Neural cell (in vitro differentiated cells): ENCODE data around the gene HRH2. TPM values are rescaled to one million over a fixed set of nuclear protein-coding genes. Genes with fewer than 3 reads are reported as not detected.

ENCODE experiments used
- H2AFZ ChIP-seq: fragments of 200-600, 300-800 bp; sonication (generic), shearing (Covaris generic); 2 replicates; pipeline ENCODE4 v1.6.0; 2014; ENCODE audit warnings: low read depth, mild to moderate bottlenecking, antibody characterized with exemption, low read length, moderate library complexity
- H3F3A ChIP-seq: fragments of 200-600 bp; shearing (Covaris generic); 2 replicates; pipeline ENCODE4 v1.6.1; 2016; ENCODE audit warnings: mild to moderate bottlenecking, moderate library complexity, mixed read lengths, antibody characterized with exemption, low read length; ENCODE audit not compliant: insufficient read depth, poor library complexity, severe bottlenecking
- H3K27ac ChIP-seq: fragments of 200-600, 300-800 bp; sonication (generic), shearing (Covaris generic); 2 replicates; pipeline ENCODE4 v1.5.1; 2014; ENCODE audit warnings: mild to moderate bottlenecking, low read length, moderate library complexity
- H3K27me3 ChIP-seq: fragments of 300-800, 200-600 bp; sonication (generic), shearing (Covaris generic); 2 replicates; pipeline ENCODE4 v1.6.0; 2014; ENCODE audit warnings: mild to moderate bottlenecking, low read depth, low read length, moderate library complexity; ENCODE audit not compliant: insufficient read depth
- H3K36me3 ChIP-seq: fragments of 300-800, 200-600 bp; sonication (generic), shearing (Covaris generic); 2 replicates; pipeline ENCODE4 v1.5.1; 2014; ENCODE audit warnings: mild to moderate bottlenecking, antibody characterized with exemption, low read length, moderate library complexity; ENCODE audit not compliant: insufficient read depth
- H3K4me2 ChIP-seq: fragments of 300-800, 200-600 bp; sonication (generic), shearing (Covaris generic); 2 replicates; pipeline ENCODE4 v1.6.0; 2014; ENCODE audit warnings: mild to moderate bottlenecking, low read length
- H3K4me3 ChIP-seq: fragments of 300-800, 200-600 bp; sonication (generic), shearing (Covaris generic); 2 replicates; pipeline ENCODE4 v1.5.1; 2014; ENCODE audit warnings: mild to moderate bottlenecking, low read length, moderate library complexity
- H3K79me2 ChIP-seq: fragments of 200-600 bp; shearing (Covaris generic); replicated peaks from 2 replicates; pipeline ENCODE4 v1.6.0; 2014; ENCODE audit warnings: mild to moderate bottlenecking, low read length, moderate library complexity; ENCODE audit not compliant: insufficient read depth
- H3K9ac ChIP-seq: fragments of 300-800, 200-600 bp; sonication (generic), shearing (Covaris generic); 2 replicates; pipeline ENCODE4 v1.6.1; 2016; ENCODE audit warnings: mild to moderate bottlenecking, low read length, mixed read lengths
- H3K9me2 ChIP-seq: fragments of 200-600 bp; shearing (Covaris generic); 2 replicates; pipeline ENCODE4 v1.6.1; 2016; ENCODE audit warnings: mild to moderate bottlenecking, low read length, mixed read lengths; ENCODE audit not compliant: insufficient read depth
- H3K9me3 ChIP-seq: fragments of 200-600, 300-800 bp; sonication (generic), shearing (Covaris generic); 2 replicates; pipeline ENCODE4 v1.6.1; 2016; ENCODE audit warnings: mild to moderate bottlenecking, mixed run types, low read length, moderate library complexity, mixed read lengths
- H4K20me1 ChIP-seq: fragments of 200-600 bp; shearing (Covaris generic); 2 replicates; pipeline ENCODE4 v1.6.1; 2016; ENCODE audit warnings: mild to moderate bottlenecking, mixed run types; ENCODE audit not compliant: insufficient read depth
- EP300 ChIP-seq: fragments of 450-650 bp; conservative IDR thresholded peaks from 2 replicates; pipeline ENCODE4 v1.6.1; 2014; ENCODE audit warnings: antibody characterized with exemption, mild to moderate bottlenecking, moderate library complexity; ENCODE audit not compliant: poor library complexity, severe bottlenecking
- EZH2 ChIP-seq: fragments of 200-600, 300-800 bp; shearing (Covaris generic), sonication (generic); IDR thresholded peaks from 2 replicates; pipeline ENCODE4 v1.6.1; 2014; ENCODE audit warnings: antibody characterized with exemption, low read length, borderline replicate concordance, mild to moderate bottlenecking; ENCODE audit not compliant: insufficient read depth, poor library complexity, severe bottlenecking
- MXI1 ChIP-seq: fragments of 450-650 bp; conservative IDR thresholded peaks from 2 replicates; pipeline ENCODE4 v1.6.1; 2014; ENCODE audit warnings: antibody characterized with exemption, mild to moderate bottlenecking; ENCODE audit not compliant: poor library complexity, severe bottlenecking
- POLR2AphosphoS5 ChIP-seq: IDR thresholded peaks from 2 replicates; pipeline ENCODE4 v1.6.1; 2012
- RAD21 ChIP-seq: fragments of 450-650 bp; conservative IDR thresholded peaks from 2 replicates; pipeline ENCODE4 v1.6.1; 2014; ENCODE audit warnings: antibody characterized with exemption, mild to moderate bottlenecking, moderate library complexity
- REST ChIP-seq: IDR thresholded peaks from 2 replicates; pipeline ENCODE4 v1.6.1; 2012; ENCODE audit warnings: borderline replicate concordance
- SMC3 ChIP-seq: fragments of 450-650 bp; conservative IDR thresholded peaks from 2 replicates; pipeline ENCODE4 v1.6.1; 2014; ENCODE audit warnings: antibody characterized with exemption, mild to moderate bottlenecking, moderate library complexity; ENCODE audit not compliant: poor library complexity
- TAF1 ChIP-seq: IDR thresholded peaks from 2 replicates; pipeline ENCODE4 v1.6.1; 2012; ENCODE audit warnings: low read depth
- polyA plus RNA-seq: library from polyadenylated mRNA; depleted of rRNA; stranded (reverse); fragments of >200 nt; gene quantifications from 2 replicates; pipeline ENCODE4 v1.2.3, GENCODE V29; 2014
- TF ChIP-seq, protein P1 (sequence below): fragments of 450-650 bp; IDR thresholded peaks from 2 replicates; pipeline ENCODE4 v1.5.1; 2014; ENCODE audit warnings: antibody characterized with exemption, mild to moderate bottlenecking, moderate library complexity; ENCODE audit not compliant: poor library complexity, severe bottlenecking

The HRH2 gene
- polyA plus RNA-seq, 1 donor from 2014 or later = 0.09 TPM

DNA sequence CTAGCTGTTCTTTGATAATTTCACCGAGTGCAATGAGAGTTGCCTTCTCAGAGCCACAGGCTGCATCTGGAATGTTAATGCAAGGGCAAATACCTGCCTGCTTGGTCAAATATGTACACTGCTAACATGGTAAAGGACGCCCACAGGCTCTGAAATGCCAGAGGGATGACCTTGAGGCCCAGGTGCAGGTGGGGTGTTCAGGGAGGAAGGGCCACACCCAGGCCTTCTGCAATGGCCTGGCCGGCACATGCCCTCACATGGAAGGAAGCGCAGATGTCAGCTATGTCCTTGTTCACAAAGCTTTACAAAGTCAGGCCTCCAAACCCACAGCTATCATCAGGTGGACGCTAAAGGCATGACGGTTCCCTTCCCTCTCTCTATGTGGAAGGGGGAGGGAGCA lies 48.6 kb downstream of the HRH2 start:
- Histone ChIP-seq H3K79me2 (no peaks in the 10 kb centered on the region), H3K9me3 (no peaks in the 10 kb centered on the region), H3K4me2 (no peak overlapping the region), H3K36me3 (no peaks in the 10 kb centered on the region), H3F3A (no peaks in the 10 kb centered on the region), H3K27ac (no peak overlapping the region), H3K9me2 (no peaks in the 10 kb centered on the region), H2AFZ (no peak overlapping the region), H3K4me3 (no peak overlapping the region), H3K27me3 (no peaks in the 10 kb centered on the region), H3K9ac (no peak overlapping the region), H4K20me1 (no peaks in the 10 kb centered on the region)
- TF ChIP-seq RAD21 = no peak
- TF ChIP-seq, protein P1, sequence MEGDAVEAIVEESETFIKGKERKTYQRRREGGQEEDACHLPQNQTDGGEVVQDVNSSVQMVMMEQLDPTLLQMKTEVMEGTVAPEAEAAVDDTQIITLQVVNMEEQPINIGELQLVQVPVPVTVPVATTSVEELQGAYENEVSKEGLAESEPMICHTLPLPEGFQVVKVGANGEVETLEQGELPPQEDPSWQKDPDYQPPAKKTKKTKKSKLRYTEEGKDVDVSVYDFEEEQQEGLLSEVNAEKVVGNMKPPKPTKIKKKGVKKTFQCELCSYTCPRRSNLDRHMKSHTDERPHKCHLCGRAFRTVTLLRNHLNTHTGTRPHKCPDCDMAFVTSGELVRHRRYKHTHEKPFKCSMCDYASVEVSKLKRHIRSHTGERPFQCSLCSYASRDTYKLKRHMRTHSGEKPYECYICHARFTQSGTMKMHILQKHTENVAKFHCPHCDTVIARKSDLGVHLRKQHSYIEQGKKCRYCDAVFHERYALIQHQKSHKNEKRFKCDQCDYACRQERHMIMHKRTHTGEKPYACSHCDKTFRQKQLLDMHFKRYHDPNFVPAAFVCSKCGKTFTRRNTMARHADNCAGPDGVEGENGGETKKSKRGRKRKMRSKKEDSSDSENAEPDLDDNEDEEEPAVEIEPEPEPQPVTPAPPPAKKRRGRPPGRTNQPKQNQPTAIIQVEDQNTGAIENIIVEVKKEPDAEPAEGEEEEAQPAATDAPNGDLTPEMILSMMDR = no peak
- no peak for TF ChIP-seq SMC3
- no peak for TF ChIP-seq EZH2
- no peak for TF ChIP-seq MXI1
- TF ChIP-seq EP300 = no peak
- TF ChIP-seq REST = no peak
- no peak for TF ChIP-seq TAF1
- TF ChIP-seq POLR2AphosphoS5 = no peak

- Histone ChIP-seq H3K9me3 (no peaks in the 10 kb centered on the region), H3K9ac (no peak overlapping the region), H3K79me2 (no peaks in the 10 kb centered on the region), H2AFZ (no peak overlapping the region), H3K4me2 (no peak overlapping the region), H3K36me3 (no peaks in the 10 kb centered on the region), H3K9me2 (no peaks in the 10 kb centered on the region), H3K27me3 (no peaks in the 10 kb centered on the region), H3K4me3 (no peak overlapping the region), H4K20me1 (no peaks in the 10 kb centered on the region), H3F3A (no peaks in the 10 kb centered on the region), H3K27ac (no peak overlapping the region)
- TF ChIP-seq SMC3 = no peak
- no peak for TF ChIP-seq POLR2AphosphoS5
- no peak for TF ChIP-seq EP300
- TF ChIP-seq, protein P1 = no peak
- TF ChIP-seq REST = no peak
- TF ChIP-seq EZH2 = no peak
- no peak for TF ChIP-seq TAF1
- no peak for TF ChIP-seq MXI1
- no peak for TF ChIP-seq RAD21
Observed at GRCh38 chr5:175707751-175708375, 50.0 kb downstream of the HRH2 start.
